ENCODE results near the gene FCN1.
"Not testable (repeated sequence)": the region's sequence is repeated elsewhere in the genome, so short reads cannot be mapped to it uniquely, and the experiment has no call there.

Gene FCN1

DNA sequence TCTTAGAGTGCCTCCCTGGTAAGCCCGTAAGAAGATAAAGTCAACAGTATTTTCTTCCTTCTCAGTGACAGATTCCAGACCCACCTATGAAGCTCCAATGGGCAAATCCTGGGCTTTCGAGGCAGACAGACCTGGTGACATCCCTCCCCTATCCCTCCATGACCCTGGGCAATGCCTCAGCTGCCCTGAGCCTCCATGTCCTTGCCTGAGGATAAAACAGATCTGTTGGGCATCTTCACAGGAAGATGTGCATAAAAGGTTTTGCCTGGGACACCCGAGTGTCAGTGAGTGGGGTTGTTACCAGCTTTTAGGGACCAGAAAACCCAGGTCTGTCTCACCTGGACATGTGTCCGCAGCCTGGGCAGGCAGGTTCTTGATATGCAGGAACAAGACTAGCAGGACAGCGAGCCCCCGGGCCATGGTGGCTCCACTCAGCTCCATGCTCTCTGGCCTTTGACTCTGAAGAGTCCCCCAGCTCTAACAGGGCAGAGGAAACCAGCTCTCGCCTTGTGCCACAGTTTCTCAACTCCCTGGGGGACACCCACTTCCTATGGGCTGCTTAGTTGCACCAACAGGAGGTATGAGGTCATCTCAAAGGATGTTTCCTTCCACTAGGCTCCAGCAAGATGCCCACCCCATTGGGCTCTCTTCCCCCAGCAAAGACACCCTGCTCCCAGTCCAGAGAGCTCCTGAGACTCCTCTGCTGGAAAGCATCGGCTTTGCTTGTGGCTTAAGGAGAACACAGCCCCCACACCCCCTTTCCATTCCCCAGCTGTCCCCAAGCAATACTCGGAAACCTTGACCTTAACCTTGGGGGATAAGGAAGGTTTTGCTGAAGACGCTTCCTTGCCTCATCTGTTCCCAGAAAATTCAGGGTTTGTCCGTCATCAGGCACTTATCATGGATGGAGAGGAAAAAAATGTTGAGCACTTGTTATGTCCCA, at the start of gene FCN1:
TSS of gene FCN1 (minus strand) at position 482 of the 943 bp plus-strand sequence. CDS start at position 441, 41 bp downstream.
- no peak for DNase-seq

DNA sequence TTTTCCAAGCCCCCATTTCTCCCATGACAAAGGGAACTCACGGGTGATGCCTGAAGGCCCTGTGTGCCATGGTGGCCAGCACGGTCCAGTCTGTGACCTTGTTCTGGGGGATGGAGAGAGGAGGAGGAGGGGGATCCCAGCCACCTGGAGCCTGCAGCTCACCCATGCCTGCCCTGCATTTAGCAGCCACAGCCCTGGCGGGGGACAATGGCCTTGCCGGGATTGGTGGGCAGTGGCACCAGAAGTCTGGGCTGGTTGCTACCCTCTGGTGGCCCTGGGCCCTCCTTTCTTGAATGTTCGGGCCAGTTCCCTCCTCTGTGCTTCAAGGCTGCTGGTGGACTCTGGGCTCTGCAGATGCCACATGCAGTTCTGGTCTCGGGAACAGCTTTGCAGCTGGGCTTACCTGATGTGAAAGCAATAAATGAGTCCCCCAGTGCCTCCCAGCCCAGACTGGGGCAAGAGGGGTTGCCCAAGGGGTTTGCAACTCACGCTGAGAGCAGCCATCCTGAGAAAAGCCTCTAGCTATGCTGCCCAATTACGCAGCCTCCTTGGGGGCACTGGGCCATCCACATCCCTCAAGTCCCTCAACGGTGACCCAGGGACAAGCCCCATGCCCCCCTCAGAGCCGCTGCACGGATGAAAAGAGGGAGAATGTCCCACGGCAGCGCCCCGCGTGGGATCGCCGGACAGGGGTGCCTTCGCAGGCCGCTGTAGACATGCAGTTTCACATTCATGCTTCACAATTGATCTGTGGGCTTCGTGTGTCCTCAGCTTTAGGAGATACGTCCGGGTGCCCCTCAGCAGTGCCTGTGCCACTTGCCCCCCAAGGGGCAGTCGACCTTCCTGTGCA, 49.2 kb upstream of the FCN1 start:
- no peak for DNase-seq

- DNase-seq: no peak
Measured at GRCh38 chr9:134966270-134966669, 48.6 kb upstream of the FCN1 start.

DNA sequence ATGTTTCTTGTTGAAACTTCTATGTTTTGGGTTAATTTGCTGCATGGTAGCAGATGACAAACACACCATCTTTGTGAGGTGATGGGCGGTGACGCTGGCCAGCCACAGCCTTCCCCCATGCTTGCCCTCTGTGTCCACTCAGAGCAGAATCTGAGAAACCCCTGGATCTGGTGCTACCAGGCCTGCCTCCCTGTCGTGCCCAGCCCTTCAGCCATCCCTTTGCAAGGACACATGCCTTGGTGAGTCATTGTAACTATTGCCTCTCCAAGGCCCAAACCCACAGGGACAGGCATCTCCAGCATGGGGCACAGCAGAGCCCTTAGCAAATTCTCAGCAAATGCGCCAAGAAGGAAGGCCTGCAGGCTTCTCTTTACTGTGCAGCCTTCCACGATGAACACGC, 48.1 kb upstream of the FCN1 start:
- DNase-seq: no peak

DNA sequence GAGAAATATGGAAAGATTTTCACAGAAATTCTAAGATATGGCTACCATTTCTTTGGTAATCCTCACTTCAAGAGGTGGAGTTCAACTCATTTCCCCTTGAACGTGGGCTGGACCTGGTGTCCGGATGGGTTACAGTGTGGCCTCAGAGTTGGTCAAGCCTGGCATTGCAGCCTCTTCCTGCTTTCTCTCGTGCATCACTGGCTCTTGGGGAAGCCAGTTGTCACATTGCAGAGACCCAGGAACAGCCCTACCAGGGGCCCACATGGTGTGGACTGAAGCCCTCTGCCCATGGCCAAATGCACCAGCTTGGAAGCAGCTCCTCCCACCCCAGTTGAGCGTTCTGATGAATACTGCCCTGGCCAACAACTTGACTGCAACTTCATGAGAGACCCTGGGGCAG, 47.7 kb upstream of the FCN1 start:
- DNase-seq: no peak

GRCh38 chr9:134964271-134965055, 46.8 kb upstream of the FCN1 start:
- no peak for DNase-seq

DNA sequence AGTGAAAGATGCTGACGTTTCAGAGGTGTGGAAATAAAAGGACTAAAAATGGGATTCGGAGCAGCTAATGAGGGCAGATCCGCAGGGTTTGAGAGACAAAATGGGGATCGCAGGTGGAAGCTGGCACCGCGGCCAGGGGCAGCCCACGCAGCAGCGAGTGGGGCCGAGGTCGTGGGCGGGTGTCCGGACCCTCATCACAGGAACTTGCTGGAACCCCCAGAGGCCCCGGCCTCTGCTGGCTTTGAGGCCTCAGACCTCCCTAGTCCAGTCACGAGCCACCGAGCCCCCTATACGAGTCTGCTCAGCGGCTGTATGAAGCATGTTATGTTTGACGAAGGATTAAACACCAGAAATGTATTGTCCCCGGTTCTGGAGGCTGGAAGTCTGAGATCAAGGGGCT, 45.8 kb upstream of the FCN1 start:
- DNase-seq: no peak

GRCh38 chr9:134962973-134963364, 45.3 kb upstream of the FCN1 start:
- DNase-seq: no peak

- no peak for DNase-seq
Measured at GRCh38 chr9:134962065-134962972, 44.6 kb upstream of the FCN1 start.

DNA sequence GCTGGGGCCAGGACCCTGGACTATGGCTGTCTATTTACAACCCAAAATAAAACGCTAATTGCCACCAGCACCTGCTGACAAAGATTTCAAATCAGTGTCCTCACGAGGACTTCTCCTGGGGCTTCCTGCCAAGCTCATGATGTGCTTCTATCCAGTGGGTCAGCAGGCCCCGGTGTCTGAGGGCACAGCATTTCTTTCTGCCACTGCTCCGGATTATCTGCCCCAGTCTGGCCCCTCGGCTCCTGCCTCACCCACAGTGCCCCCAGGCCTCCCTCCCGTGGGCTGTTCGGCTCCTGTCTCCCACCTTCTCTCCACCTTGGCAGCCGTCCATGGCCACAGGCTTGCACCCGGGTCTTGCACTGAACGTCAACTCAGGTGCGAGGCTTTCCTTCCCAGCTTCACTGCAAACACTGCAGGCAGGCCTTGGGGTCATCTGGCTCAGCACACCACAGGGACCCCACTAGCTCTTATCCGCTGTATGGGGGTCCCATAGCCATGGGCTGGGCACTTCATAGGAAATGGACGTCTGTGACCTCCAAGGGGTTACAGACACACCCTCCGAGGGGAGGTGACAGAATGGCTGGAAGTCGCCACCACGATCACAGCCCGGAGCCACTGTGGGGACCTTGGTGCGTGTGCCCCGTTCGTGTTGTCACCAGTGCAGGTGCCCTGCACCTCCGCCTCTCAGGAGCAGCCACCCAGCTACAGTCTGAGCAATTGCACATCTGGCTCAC, 43.8 kb upstream of the FCN1 start:
- no peak for DNase-seq

- no peak for DNase-seq
Measured at GRCh38 chr9:134960701-134961181, 43.0 kb upstream of the FCN1 start.

GRCh38 chr9:134959971-134960310, 42.2 kb upstream of the FCN1 start:
- no peak for DNase-seq

- no peak for DNase-seq
Measured at GRCh38 chr9:134959126-134959970, 41.6 kb upstream of the FCN1 start.

DNA sequence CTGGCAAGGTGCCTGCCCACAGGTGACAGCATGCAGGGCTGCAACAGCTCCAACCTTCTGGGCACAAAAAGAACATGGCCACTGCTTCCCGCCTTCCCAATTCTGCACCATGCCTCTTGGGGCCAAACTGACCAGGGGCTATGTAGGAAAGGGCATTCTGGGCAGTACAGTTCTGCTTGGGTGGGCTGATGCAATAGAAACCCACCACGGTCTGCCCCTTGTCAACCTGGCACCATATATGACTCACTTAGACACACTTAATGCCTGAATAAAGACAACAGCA, 40.2 kb upstream of the FCN1 start:
- no peak for DNase-seq

DNA sequence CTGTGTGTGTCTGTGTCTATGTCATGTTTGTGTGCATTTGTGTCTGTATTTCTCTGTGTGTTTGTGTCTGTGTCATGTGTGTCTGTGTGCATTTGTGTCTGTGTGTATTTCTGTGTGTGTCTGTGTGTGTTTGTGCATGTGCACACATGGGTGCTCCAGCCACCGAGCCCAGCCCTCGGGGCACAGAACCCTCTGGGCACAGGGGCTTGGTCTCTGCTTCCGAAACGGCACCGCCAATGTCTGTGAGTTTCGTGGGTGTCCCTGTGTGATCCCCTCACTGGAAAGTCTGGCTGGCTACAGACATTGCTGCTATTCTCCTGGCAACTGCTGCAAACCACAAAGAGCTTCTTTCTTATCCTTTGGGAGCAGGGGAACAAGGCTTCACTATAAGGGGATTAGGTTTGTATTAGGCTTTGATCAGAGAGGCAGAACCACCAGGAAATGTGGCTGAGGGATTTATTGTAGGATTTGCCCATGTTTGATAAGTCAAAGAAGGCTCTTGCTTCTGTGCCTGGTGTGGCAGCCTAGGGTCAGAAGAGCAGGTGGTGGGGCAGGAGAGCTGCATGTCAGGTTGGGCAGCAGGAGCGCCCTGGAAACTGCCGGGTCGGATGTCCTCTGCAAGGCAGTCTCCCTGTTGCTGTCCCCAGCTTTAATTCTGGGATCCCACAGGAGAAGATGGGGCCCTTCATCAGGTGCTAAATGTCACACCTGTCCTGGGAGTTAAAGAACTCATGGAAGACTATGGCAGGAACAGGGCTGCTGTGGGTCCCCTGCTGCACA, 39.6 kb upstream of the FCN1 start:
- no peak for DNase-seq

DNA sequence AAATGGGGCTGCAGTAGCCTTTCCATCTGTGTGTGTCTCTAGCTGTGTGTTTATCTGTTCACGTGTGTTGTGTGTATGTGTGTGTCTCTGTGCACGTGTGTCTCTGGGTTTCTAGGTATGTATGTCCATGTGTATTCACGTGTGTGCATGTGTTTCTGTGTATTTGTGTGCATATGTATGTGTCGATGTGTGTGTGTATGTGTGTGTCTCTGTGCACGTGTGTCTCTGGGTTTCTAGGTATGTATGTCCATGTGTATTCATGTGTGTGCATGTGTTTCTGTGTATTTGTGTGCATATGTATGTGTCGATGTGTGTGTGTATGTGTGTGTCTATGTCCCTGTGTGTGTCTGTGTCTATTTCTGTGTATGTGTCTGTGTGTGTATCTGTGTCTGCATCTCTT, 38.7 kb upstream of the FCN1 start:
- not testable (repeated sequence) for DNase-seq

- no peak for DNase-seq
Measured at GRCh38 chr9:134955801-134956200, 38.1 kb upstream of the FCN1 start.

DNA sequence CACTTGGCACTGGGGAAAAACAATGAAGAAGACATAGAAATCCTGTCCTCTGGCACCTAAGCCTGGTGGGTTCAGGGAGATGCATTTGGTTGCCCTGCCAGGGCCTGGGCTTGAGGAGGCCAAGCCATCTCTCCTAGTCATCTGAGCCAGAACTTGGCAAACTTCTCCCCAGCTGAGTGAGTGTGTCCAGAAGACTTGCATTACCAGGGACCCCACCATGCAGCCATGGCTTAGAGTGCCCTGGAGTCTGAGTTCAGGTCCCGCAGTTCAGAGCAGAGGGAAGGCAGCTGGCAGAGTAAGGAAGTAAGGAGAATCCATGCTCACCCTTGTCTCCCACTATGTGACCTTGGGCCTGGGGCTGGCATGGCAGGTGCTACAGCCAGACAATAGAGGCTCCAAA, 37.4 kb upstream of the FCN1 start:
- DNase-seq: no peak

DNA sequence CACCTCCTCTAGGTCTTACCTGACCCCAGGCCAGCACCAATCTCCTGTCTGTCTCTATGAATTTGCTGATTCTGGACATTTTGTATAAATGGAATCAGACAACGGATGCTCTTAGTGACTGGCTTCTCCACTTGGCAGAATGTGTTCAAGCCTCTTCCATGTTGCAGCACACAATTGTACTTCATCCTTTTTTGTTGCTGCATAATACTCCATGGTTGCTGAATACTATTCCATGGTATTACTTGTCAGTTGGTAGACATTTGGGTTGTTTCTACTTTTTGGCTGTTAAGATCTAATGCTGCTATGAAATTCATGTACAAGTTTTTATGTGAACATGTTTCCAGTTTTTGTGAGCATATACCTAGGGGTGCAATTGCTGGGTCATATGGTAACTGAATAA, 34.3 kb upstream of the FCN1 start:
- DNase-seq: no peak

- DNase-seq: no peak
Measured at GRCh38 chr9:134951461-134951860, 33.7 kb upstream of the FCN1 start.
